GM19023 (cell line): ENCODE results near the gene PATJ.

Experiments
- ATAC-seq: cut with Tn5 transposase; IDR thresholded peaks from one replicate; pipeline ENCODE4 v1.9.1; 2021; ENCODE audit warnings: mild to moderate bottlenecking, moderate library complexity; ENCODE audit not compliant: unreplicated experiment

The PATJ gene

DNA sequence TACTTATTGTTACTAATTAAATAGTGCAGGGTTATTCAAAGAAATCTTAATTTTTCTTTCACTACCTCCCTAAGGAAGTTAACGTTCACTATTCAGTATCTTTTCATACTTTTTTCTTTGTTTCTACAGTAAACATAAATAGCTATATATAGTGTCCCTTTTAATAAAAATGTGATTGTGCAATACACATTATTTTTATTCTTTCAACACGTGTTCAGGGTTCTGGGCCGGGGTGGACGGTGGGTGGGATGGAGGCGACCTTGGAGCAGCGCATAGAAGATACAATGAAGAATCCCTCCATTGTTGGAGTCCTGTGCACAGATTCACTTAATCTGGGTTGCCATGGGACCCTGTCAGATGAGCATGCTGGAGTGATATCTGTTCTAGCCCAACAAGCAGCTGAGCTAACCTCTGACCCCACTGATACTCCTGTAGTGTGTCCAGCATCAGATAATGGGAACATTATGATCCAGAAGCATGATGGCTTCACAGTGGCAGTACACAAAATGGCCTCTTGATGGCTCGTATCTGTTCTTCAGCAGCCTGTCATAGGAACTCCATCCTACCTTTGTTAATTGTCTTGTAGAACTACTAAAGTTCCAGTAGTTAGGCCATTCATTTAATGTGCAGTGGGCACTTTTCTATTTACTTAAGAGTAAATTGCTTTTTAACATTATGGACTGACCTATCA, 296.5 kb downstream of the PATJ start:
- no peak for ATAC-seq

GRCh38 chr1:62040450-62040849, 298.2 kb downstream of the PATJ start:
- ATAC-seq = no peak

GRCh38 chr1:62040973-62041372, 298.7 kb downstream of the PATJ start:
- no peak for ATAC-seq

DNA sequence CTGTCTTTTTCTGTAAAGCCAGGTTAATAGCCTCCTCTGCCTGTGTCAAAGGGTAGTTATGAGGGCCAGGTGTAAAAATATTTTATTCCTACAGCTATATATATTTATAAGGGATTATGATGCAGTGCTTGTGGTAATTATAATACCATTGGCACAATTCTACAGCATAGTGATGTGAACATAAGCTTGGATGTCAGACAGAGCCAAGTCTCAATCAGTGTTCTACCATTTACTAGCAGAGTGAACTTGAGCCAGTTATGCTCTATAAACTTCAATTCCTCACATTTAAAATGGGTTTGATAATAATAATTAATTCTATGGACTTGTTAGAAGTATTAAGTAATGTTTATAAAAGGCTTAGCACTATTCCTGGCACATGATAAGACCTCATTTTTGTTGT, 300.9 kb downstream of the PATJ start:
- no peak for ATAC-seq

DNA sequence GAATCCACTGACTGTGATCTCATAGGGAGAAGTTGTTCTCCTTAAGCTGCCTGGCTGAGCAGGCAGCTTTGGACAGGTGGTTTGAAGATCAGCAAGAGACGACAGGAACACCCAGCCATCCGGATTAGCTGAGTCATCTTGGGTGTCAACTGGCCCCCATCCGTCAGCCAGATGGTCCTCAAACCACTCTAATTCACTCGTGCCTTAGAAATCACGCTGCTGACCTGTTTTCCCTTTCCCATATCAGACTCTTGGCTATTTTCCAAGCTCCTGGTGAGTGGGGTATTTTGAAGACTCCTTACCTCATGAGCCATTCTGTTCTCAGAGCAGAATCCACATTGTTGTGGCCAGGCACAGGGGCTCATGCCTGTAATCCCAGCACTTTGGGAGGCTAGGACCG, 303.3 kb downstream of the PATJ start:
- no peak for ATAC-seq

- no peak for ATAC-seq
These were observed 304.6 kb downstream of the PATJ start for GRCh38 chr1:62046927-62047326.

DNA sequence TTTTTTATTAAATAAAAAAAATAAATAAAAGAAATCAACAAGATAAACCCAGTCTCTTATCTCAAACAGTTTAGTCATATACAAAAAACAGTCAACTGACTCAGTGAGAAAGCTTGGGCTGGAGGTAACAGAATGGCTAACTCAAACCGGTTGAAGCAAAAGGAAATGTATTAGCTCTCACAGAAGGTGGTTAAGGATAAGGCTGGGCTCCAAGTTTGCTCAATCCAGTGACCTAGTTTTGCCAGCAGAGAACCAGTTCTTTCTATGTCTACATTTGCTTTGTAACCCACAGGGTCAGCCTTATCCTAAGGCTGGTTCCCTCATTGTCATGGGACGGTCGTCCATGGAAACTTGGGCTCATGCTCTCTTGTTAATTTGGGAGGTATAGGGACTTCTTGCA, 307.9 kb downstream of the PATJ start:
- ATAC-seq = no peak

DNA sequence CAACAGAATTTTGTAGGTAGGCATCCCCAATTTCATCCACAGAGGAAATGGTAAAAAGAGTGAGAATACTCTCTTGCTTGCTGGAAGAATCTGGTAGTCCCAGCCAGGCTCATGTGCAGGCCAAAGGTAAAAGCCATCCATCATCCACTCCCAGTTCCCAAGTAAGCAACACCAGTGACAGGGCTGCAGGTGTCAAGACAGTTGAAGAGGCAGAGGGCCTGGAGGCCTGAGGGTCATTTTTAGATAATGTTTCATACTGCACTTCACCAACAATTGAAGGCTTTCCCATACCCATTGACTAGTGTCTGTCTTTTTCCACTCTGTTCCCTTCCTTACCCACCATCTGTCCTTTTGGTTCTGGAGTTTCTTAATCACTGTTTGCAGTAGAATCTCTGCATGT, 310.7 kb downstream of the PATJ start:
- no peak for ATAC-seq

DNA sequence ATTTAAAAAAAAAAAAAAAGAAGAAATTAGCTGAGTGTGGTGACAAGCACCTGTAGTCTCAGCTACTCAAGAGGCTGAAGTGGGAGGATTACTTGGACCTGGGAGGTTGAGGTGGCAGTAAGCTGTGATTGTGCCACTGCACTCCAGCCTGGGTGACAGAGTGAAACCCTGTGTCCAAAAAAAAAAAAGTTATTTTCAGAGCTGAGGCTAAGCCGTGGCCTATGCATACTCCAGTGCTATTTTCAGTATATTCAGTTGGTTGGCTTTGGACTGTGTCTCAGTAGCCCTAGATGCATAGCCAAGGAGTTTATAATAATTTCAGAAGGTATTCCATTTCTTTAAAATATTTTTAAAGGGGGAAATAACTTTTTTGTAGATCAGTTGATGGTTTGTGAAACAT, 311.9 kb downstream of the PATJ start:
- ATAC-seq = no peak

GRCh38 chr1:62057230-62057629, 314.9 kb downstream of the PATJ start:
- no peak for ATAC-seq

DNA sequence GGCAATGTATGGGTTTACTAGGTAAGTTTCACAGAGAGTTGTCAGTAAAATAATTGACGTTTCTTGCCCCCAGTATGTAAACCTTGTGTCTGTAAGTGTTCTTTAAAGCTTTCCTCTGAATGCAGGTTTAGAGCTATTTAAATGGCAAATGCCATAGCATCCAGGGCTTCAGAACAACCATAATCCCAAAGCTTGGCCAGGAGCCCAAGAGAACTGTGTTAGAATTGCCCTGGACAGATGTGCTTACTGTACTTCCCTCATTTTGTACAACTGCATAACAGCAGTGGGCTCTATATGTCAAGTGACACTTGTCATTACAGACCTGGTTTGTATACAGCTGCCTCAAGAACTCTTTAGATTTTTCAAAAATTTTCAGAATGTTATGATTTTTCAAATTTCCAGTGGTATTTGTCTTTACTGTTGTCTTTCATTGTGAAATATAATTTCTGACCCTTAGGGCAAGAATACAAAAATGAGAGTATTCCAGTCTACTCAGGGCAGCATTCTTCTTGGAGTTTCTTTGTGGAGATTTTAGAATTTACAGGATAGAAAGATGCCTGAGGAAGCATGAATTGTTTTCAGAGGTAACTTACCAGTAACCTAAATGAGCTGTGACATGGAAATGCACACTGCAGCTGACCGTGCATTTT, 315.5 kb downstream of the PATJ start:
- ATAC-seq = no peak

DNA sequence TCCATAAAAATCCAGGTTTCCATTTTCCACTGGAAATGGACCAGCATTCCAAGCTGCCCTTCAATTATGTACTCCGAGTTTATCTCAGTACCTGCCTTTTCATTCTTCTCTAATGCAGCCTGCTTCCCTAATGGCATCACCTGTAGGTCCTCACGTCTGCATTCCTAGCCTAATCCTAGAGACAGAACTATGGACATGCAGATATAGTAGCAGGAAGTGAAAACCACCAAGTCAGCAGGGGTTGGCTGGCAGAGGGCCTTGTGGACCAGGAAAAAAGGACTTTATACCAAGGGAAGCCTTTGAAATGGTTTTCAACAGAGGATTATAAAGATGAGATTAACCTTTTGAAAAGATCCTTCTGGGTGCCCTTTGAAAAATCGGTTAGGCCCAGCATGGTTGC, 316.7 kb downstream of the PATJ start:
- no peak for ATAC-seq

DNA sequence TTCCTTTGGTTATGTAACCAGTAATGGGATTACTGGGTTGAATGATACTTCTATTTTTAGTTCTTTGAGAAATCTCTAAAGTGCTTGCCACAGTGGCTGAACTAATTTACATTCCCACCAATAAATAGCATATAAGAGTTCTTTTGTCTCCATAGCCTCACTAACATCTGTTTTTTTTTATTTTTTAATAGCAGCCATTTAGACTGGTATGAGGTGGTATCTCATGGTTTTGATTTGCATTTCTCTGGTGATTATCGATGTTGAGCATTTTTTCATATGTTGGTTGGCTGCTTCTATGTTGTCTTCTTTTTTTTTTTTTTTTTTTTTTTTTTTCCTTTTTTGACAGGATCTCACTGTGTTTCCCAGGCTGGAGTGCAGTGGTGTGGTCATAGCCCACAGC, 319.8 kb downstream of the PATJ start:
- no peak for ATAC-seq

DNA sequence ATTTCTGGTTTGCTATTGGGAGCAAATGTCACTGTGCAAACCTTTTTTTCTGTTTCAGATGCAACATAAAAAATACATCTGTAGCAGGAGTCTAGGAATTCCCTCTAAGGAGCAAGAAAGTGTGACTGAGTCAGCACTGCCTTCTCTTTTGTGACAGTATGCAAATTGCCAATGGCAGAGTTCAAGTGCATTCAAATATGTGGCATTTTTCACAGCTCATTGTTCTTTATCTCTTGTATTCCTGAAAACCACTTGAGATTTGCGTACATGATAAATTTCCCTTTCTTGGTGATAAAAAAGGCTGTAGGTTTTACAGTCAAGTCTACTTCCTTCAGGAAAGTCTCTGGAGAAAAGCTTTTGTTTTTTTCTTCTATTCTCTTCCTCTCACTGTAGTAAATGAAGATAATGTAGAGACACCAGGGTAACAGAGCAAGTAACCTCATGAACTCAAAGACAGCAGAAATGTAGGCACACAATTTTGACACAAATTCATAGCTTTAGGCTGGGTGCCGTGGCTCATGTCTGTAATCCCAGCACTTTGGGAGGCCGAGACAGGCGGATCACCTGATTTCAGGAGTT, 322.6 kb downstream of the PATJ start:
- no peak for ATAC-seq

DNA sequence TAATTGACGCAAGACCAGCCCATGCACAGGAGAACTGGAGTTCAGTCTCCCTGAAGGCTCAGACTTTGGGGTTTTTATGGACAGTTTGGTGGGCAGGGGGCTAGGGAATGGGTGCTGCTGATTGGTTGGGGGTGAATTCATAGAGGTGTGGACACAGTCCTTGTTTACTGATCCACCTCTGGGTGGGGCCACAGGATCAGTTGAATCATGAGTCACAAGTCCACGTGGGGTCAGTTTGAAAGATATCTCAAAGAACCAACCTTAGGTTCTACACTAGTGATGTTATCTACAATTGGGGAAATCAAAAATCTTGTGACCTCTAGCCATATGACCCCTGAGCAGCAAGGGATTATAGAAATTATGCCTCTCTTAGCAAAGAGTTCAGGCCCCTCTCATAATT, 324.4 kb downstream of the PATJ start:
- no peak for ATAC-seq

DNA sequence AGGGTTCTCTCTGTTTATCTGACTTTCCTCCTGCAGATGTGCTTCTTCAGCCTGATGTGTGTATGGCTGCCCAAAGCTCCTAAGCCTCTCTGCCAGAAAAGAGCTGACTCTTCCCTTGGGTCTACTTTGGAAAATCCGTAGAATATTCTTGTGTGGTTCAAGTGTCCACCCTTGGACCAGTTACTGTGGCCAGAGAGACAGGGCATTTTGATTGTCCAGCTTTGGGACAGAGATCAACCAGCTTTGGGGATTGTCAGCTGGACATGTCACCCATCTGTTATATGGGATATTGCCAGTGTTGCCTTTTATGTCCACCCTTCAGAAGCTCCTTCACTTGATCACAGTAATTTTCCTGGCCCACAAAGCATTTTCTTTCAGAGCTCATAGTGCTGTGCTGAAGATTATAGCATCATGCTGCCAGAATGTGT, 326.1 kb downstream of the PATJ start:
- ATAC-seq = no peak

- ATAC-seq = no peak
These were observed 326.7 kb downstream of the PATJ start for GRCh38 chr1:62068978-62069377.

DNA sequence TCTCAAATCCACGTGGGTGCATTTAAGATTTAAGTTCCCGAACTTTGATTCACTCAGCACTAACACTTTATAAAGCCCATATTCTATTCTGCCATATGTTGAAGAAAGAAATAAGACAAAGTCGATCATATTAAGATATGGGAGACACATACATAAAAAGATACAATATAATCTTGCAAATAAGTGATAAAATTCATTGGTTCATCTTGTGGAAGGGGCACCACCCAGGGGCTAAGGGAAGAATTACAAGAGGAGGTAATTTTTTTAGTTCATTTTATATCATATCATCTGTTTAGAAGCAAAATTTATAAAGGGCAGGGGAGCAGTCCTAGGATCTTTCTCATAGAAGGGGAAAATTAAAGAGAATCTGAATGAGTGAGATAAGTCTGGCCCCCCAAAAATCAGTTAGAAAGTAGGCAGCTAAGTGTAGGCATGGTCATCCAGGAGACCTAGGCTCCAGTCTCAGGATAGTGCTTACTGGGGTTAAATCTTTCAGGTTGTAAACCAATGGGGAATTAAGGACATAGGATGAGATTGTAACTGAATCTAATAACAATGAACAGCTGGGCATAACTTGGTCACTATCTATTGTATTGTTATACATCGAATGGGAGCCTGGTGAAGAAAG, 328.2 kb downstream of the PATJ start:
- ATAC-seq = no peak

DNA sequence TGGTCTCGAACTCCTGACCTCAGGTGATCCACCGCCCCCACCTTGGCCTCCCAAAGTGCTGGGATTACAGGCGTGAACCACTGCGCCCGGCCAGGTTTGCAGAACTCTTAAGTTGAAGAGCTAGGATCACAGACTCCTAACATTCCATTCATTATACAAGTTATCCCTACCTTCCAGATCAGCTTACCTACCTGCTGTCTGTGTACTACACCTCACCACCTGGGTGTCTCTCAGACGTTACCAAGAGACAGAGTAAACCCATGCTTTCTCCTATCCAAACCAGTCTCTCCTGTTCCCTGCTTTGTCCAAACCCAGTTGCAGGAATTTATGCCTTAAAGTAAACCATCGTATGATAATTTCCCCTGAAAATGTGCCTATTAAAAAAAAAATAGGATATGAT, 329.4 kb downstream of the PATJ start:
- no peak for ATAC-seq

GRCh38 chr1:62076286-62076685, 334.0 kb downstream of the PATJ start:
- ATAC-seq = no peak

- no peak for ATAC-seq
These were observed 335.5 kb downstream of the PATJ start for GRCh38 chr1:62077821-62078220.
